CD14-positive monocyte (primary cell): ENCODE data around the gene GATA3. TPM values are rescaled to one million over a fixed set of nuclear protein-coding genes. Genes with fewer than 3 reads are reported as not detected.

Experiments
- DNase-seq, 3 donors: peaks; one replicate each; pipeline ENCODE4 v3.0.0-alpha.2; 2011 to 2022
- H2AFZ ChIP-seq: 2 replicates; pipeline ENCODE4 v1.6.0; 2012; ENCODE audit warnings: mild to moderate bottlenecking, low read depth, low read length, inconsistent platforms; ENCODE audit not compliant: insufficient read depth, poor library complexity, severe bottlenecking
- H3K27ac ChIP-seq, 2 donors: 1 replicate in 1 of 2; 2 replicates in 1 of 2; pipeline ENCODE4 v1.5.1; 2012 to 2013; ENCODE audit warnings: low read length in 2 of 2, control low read depth in 1 of 2, inconsistent platforms in 1 of 2, low read depth in 1 of 2, mild to moderate bottlenecking in 1 of 2
- H3K27me3 ChIP-seq, 2 donors: one replicate each; pipeline versions ENCODE4 v1.6.0 to v1.6.1; 2011 to 2013; ENCODE audit warnings: low read length in 2 of 2; ENCODE audit not compliant: control insufficient read depth in 2 of 2, insufficient read depth in 2 of 2
- H3K36me3 ChIP-seq, 2 donors: replicated peaks in 1 of 2; 1 replicate in 1 of 2; 2 replicates in 1 of 2; pipeline versions ENCODE4 v1.5.1 to v1.6.1; 2012 to 2013; ENCODE audit warnings: low read length in 2 of 2, control low read depth in 1 of 2, inconsistent platforms in 1 of 2, mild to moderate bottlenecking in 1 of 2; ENCODE audit not compliant: insufficient read depth in 2 of 2, control insufficient read depth in 1 of 2
- H3K4me1 ChIP-seq, 2 donors: 1 replicate in 1 of 2; 2 replicates in 1 of 2; pipeline versions ENCODE4 v1.5.1 to v1.6.1; 2012 to 2013; ENCODE audit warnings: low read length in 2 of 2, control low read depth in 1 of 2, inconsistent platforms in 1 of 2, mild to moderate bottlenecking in 1 of 2, moderate library complexity in 1 of 2; ENCODE audit not compliant: insufficient read depth in 2 of 2, control insufficient read depth in 1 of 2
- H3K4me2 ChIP-seq: replicated peaks from 2 replicates; pipeline ENCODE3; 2012; ENCODE audit warnings: low read length, moderate library complexity, mild to moderate bottlenecking; ENCODE audit not compliant: poor library complexity, severe bottlenecking; ENCODE audit errors: extremely low read depth
- H3K4me3 ChIP-seq, 3 experiments: fragments of 200-600 bp in 1 of 3; sonication (generic) in 1 of 3; replicated peaks in 1 of 3; 1 replicate in 2 of 3; 2 replicates in 1 of 3; pipeline ENCODE4 v1.5.1; 2011 to 2013; ENCODE audit warnings: low read length in 3 of 3, mild to moderate bottlenecking in 3 of 3, control low read depth in 2 of 3, low read depth in 2 of 3, inconsistent platforms in 1 of 3, moderate library complexity in 1 of 3
- H3K79me2 ChIP-seq: 2 replicates; pipeline ENCODE4 v1.6.0; 2012; ENCODE audit warnings: mild to moderate bottlenecking, control low read depth, inconsistent platforms, low read length, moderate library complexity; ENCODE audit not compliant: insufficient read depth
- H3K9ac ChIP-seq: 2 replicates; pipeline ENCODE4 v1.6.0; 2017; ENCODE audit warnings: low read length, mild to moderate bottlenecking; ENCODE audit not compliant: insufficient read depth, poor library complexity, severe bottlenecking
- H3K9me3 ChIP-seq, 2 donors: replicated peaks in 1 of 2; 1 replicate in 1 of 2; 2 replicates in 1 of 2; pipeline versions ENCODE4 v1.5.1 to v1.6.1; 2012 to 2013; ENCODE audit warnings: low read length in 2 of 2, control low read depth in 1 of 2; ENCODE audit not compliant: control insufficient read depth in 1 of 2, insufficient read depth in 1 of 2
- H4K20me1 ChIP-seq: 2 replicates; pipeline ENCODE4 v1.6.0; 2012; ENCODE audit warnings: mild to moderate bottlenecking, low read length, control low read depth, moderate library complexity; ENCODE audit not compliant: insufficient read depth
- H3K27ac Mint-ChIP-seq, 7 donors: one replicate each; pipeline ENCODE4 v1.8.0; 2020; ENCODE audit warnings: mild to moderate bottlenecking in 7 of 7, mixed read lengths in 7 of 7, moderate library complexity in 6 of 7, inconsistent platforms in 2 of 7
- H3K27me3 Mint-ChIP-seq, 3 donors: one replicate each; pipeline ENCODE4 v1.8.0; 2021 to 2022; ENCODE audit warnings: low read depth in 3 of 3, mild to moderate bottlenecking in 3 of 3, mixed read lengths in 3 of 3, moderate library complexity in 3 of 3, inconsistent platforms in 1 of 3
- H3K36me3 Mint-ChIP-seq, 2 donors: one replicate each; pipeline ENCODE4 v1.8.0; 2020; ENCODE audit warnings: mixed read lengths in 2 of 2, inconsistent platforms in 1 of 2, mild to moderate bottlenecking in 1 of 2
- H3K4me1 Mint-ChIP-seq: one replicate; pipeline ENCODE4 v1.8.0; 2020; ENCODE audit warnings: mild to moderate bottlenecking, mixed read lengths
- H3K4me3 Mint-ChIP-seq, 2 donors: one replicate each; pipeline ENCODE4 v1.8.0; 2020; ENCODE audit warnings: mild to moderate bottlenecking in 2 of 2, mixed read lengths in 2 of 2, moderate library complexity in 1 of 2
- H3K9me3 Mint-ChIP-seq, 7 donors: one replicate each; pipeline ENCODE4 v1.8.0; 2020 to 2022; ENCODE audit warnings: mixed read lengths in 7 of 7, mild to moderate bottlenecking in 6 of 7, moderate library complexity in 6 of 7, inconsistent platforms in 2 of 7
- CTCF ChIP-seq: fragments of 200-600 bp; IDR thresholded peaks from one replicate; pipeline ENCODE4 v1.8.0; 2022; ENCODE audit warnings: antibody characterized with exemption, mild to moderate bottlenecking
- WGBS: methylation state at CpG from one replicate; pipeline ENCODE4 v1.1.5; 2013; ENCODE audit warnings: missing lambda C conversion rate; ENCODE audit not compliant: insufficient coverage; 5-methylcytosine and 5-hydroxymethylcytosine counted together
- intact Hi-C, 2 donors: fragments of 100-400 bp; cut with micrococcal nuclease; formaldehyde crosslinking; loops; one replicate each; pipeline versions ENCODE4 v1.15.0 to v1.15.1; 2023
- polyA plus RNA-seq, 3 donors: library from polyadenylated mRNA; depleted of rRNA in 1 of 3; unstranded in 2 of 3; stranded (reverse) in 1 of 3; fragments of 300-500 nt in 2 of 3; fragments of >200 nt in 1 of 3; fragmentation: Illumina TruSeq in 2 of 3; gene quantifications; 1 replicate in 2 of 3; 2 replicates in 1 of 3; pipeline ENCODE4 v1.2.3, GENCODE V29; 2012 to 2021

The GATA3 gene
- polyA plus RNA-seq, 3 donors: 0.07 to 0.08 TPM; not detected in 1

- H3K9me3 ChIP-seq: no peaks in the 10 kb centered on the region
- Mint-ChIP-seq H3K4me1 (peaks cover 2% of the 10 kb centered on the region), H3K36me3 (no peaks in the 10 kb centered on the region), H3K4me3 (no peak overlapping the region), H3K27me3 (peaks cover 9 to 30% (median 15%) of the 10 kb centered on the region in 3 donors), H3K9me3 (peaks cover 0 to 2% (median 0%) of the 10 kb centered on the region in 7 donors), H3K27ac (no peak overlapping the region)
- no peak overlapping the region for H3K4me3 ChIP-seq
- H3K36me3 ChIP-seq: no peaks in the 10 kb centered on the region
- WGBS: 100% methylated on average over 1 of the region's 3 CpGs
- H3K27me3 ChIP-seq: no peaks in the 10 kb centered on the region
- no peak overlapping the region for H3K27ac ChIP-seq
- no peak overlapping the region for H3K4me2 ChIP-seq
- no peaks in the 10 kb centered on the region for H3K79me2 ChIP-seq
- no peak overlapping the region for H3K9ac ChIP-seq
- no peak overlapping the region for H2AFZ ChIP-seq
- H3K4me1 ChIP-seq: no peaks in the 10 kb centered on the region
- no peak for TF ChIP-seq CTCF
- DNase-seq: no peak
- no peaks in the 10 kb centered on the region for H4K20me1 ChIP-seq
- intact Hi-C loops: no loop called here
Observed at GRCh38 chr10:8079126-8079525, 24.6 kb downstream of the GATA3 start.

DNA sequence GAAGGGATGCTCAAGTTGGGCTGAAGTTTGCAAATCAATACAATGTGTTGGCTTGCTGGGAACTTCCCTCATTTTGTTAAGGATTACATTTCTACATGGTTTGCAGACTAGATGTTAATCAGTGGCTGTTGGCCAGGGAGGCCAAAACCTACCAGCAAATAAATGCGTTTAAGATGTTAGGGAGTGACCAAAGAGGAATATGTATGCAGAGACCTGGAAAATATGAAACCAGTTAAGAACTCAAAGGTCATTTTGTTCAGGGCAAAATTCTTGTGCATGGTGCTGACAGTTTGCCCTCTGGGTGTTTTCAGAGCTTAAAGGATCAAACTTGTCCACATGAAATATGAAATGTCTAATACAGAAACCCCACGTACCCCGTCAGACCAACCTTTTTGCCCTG lies 30.3 kb downstream of the GATA3 start:
- no peak for DNase-seq
- WGBS: 80% methylated on average over 3 of the region's 3 CpGs
- Mint-ChIP-seq H3K4me3 (no peak overlapping the region), H3K36me3 (no peaks in the 10 kb centered on the region), H3K27ac (no peak overlapping the region), H3K27me3 (peaks cover 5 to 16% (median 11%) of the 10 kb centered on the region in 3 donors), H3K4me1 (peaks cover 11% of the 10 kb centered on the region), H3K9me3 (peaks cover 0 to 4% (median 2%) of the 10 kb centered on the region in 7 donors)
- no peak overlapping the region for H3K27ac ChIP-seq
- no peaks in the 10 kb centered on the region for H4K20me1 ChIP-seq
- no peak overlapping the region for H2AFZ ChIP-seq
- H3K9me3 ChIP-seq: no peaks in the 10 kb centered on the region
- H3K4me3 ChIP-seq: no peak overlapping the region
- intact Hi-C loops: no loop called here
- H3K27me3 ChIP-seq: no peaks in the 10 kb centered on the region
- no peaks in the 10 kb centered on the region for H3K79me2 ChIP-seq
- no peak overlapping the region for H3K9ac ChIP-seq
- peaks cover 8 to 9% of the 10 kb centered on the region in 2 donors for H3K4me1 ChIP-seq
- TF ChIP-seq CTCF: no peak
- H3K4me2 ChIP-seq: no peak overlapping the region
- no peaks in the 10 kb centered on the region for H3K36me3 ChIP-seq
